Measurements from ENCODE around the gene DEGS2. TPM values are rescaled to one million over a fixed set of nuclear protein-coding genes. Genes with fewer than 3 reads are reported as not detected.
"Not testable (repeated sequence)": the region's sequence is repeated elsewhere in the genome, so short reads cannot be mapped to it uniquely, and the experiment has no call there.

Gene DEGS2
- total RNA-seq = 0.38 TPM
- 2.1 TPM for polyA plus RNA-seq
- long read RNA-seq, donor 1 = 0 reads
- long read RNA-seq, donor 2 = 0 reads
- long read RNA-seq, donor 3 = 0 reads
- long read RNA-seq, donor 4 = 0 reads
- long read RNA-seq, donor 5, full-length matches to known transcripts = 2 of 2 reads
- long read RNA-seq, donor 5, partial matches to known transcripts = 0 of 2 reads
- long read RNA-seq, donor 5, other reads (novel, unspliced or antisense) = 0 of 2 reads
- long read RNA-seq, donor 6 = 0 reads
- long read RNA-seq, donor 7 = 0 reads
- long read RNA-seq, donor 8 = 0 reads
- long read RNA-seq, donor 9, full-length matches to known transcripts = 1 of 1 reads
- long read RNA-seq, donor 9, partial matches to known transcripts = 0 of 1 reads
- long read RNA-seq, donor 9, other reads (novel, unspliced or antisense) = 0 of 1 reads
- long read RNA-seq, donor 10 = 0 reads

DNA sequence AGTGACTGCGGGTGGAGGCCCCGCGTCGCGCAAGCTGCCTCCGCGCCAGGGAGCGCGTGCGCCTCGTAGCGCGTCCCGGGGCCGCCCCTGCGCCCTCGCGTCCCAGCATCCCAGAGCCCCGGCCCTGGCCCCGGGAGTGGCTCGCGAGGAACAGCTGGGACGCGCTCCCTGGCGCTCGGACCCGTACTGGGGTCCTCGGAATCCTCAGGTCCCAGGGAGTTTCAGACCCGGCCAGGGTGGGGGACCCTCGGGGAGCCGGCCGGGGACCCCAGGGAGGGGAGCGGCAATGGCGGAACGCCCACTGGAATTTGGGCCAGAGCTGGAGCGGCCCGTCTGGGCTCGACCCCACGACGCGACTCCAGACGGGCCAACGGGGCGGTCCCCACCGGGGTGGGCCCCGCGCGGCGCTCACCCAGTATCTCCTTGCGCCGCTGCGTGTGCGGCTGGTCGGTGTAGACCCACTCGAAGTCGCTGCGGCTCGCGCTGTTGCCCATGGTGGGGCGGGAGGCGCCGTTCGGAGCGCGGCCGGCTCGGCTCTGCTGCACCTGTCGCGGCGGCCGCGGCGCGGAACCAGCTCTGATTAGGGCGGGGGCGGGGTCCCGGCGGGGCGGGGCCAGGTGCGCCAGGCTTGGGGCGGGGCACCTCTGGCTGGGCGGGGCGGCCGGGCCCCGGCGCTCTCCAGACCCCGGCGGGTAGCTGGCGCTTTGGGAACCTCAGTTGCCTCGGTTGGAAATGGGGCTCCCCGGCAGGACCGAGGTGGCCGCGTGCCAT, at the start of gene DEGS2:
TSS of gene DEGS2 (minus strand) at position 552 of the 771 bp plus-strand sequence. CDS start at position 494, 58 bp downstream.
- Histone ChIP-seq H3K4me3 (ENCODE audit: low read length in 2 of 2) (peak within 1 kb of the TSS in 1 of 2 donors; percentile 55), H3K27me3 (ENCODE audit: control insufficient read depth in 2 of 2, insufficient read depth in 1 of 2, low read length in 1 of 2) (peaks cover 26 to 56% of the 10 kb centered on the region in 2 donors), H3K4me1 (ENCODE audit: control insufficient read depth in 2 of 2, insufficient read depth in 2 of 2, low read length in 2 of 2) (peaks cover 11 to 22% of the 10 kb centered on the region in 2 donors), H3K27ac (ENCODE audit: low read depth in 1 of 2, low read length in 1 of 2) (no peak within 1 kb of the TSS), H3K36me3 (ENCODE audit: control insufficient read depth in 2 of 2, insufficient read depth in 2 of 2, low read length in 1 of 2) (no peaks in the 10 kb centered on the region), H3K9me3 (ENCODE audit: control insufficient read depth in 2 of 2, insufficient read depth in 1 of 2, low read length in 1 of 2) (peaks cover 5 to 20% of the 10 kb centered on the region in 2 donors)
- peak in 7 of 9 donors; percentile 20 to 76 (median 47) for DNase-seq (ENCODE audit: low read depth in 6 of 9, low spot score in 9 of 9)
- 1% methylated on average over 94 of the region's 94 CpGs for WGBS

DNA sequence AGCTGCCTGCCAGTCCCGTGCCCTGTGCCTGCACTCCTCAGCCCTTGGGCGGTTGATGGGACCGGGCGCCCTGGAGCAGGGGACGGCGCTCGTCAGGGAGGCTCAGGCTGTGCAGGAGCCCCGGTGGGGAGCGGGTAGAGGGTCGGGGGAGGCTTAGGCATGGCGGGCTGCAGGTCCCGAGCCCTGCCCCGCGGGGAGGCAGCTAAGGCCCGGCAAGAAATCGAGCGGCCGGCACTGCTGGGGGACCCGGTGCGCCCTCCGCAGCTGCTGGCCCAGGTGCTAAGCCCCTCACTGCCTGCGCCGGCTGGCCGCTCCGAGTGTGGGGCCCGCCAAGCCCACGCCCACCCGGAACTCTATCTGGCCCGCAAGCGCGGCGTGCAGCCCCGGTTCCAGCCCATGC, 48.7 kb upstream of the DEGS2 start:
- not testable (repeated sequence) for H3K27me3 ChIP-seq (ENCODE audit: control insufficient read depth in 2 of 2, insufficient read depth in 1 of 2, low read length in 1 of 2); H3K4me1 ChIP-seq (ENCODE audit: control insufficient read depth in 2 of 2, insufficient read depth in 2 of 2, low read length in 2 of 2); H3K4me3 ChIP-seq (ENCODE audit: low read length in 2 of 2); H3K9me3 ChIP-seq (ENCODE audit: control insufficient read depth in 2 of 2, insufficient read depth in 1 of 2, low read length in 1 of 2); DNase-seq (ENCODE audit: low read depth in 6 of 9, low spot score in 9 of 9); H3K27ac ChIP-seq (ENCODE audit: low read depth in 1 of 2, low read length in 1 of 2); H3K36me3 ChIP-seq (ENCODE audit: control insufficient read depth in 2 of 2, insufficient read depth in 2 of 2, low read length in 1 of 2)
- 97% methylated on average over 33 of the region's 33 CpGs for WGBS

DNA sequence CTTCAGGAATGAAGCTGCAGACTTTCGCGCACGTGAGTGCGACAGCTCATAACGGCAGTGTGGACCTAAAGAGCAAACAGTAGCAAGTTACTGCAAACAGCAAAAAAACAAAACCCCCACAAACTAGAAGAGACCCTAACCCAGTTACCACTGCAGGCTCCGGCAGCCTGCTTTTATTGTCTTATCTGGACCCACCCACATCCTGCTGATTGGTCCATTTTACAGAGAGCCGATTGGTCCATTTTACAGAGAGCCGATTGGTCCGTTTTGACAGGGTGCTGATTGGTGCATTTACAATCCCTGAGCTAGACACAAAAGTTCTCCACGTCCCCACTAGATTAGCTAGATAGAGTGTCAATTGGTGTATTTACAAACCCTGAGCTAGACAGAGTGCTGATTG, 48.1 kb upstream of the DEGS2 start:
- not testable (repeated sequence) for DNase-seq (ENCODE audit: low read depth in 6 of 9, low spot score in 9 of 9)

GRCh38 chr14:100204835-100205167, 45.4 kb upstream of the DEGS2 start:
- H3K4me3 ChIP-seq (ENCODE audit: low read length in 2 of 2); H3K27ac ChIP-seq (ENCODE audit: low read depth in 1 of 2, low read length in 1 of 2); H3K27me3 ChIP-seq (ENCODE audit: control insufficient read depth in 2 of 2, insufficient read depth in 1 of 2, low read length in 1 of 2); H3K9me3 ChIP-seq (ENCODE audit: control insufficient read depth in 2 of 2, insufficient read depth in 1 of 2, low read length in 1 of 2); H3K36me3 ChIP-seq (ENCODE audit: control insufficient read depth in 2 of 2, insufficient read depth in 2 of 2, low read length in 1 of 2); H3K4me1 ChIP-seq (ENCODE audit: control insufficient read depth in 2 of 2, insufficient read depth in 2 of 2, low read length in 2 of 2); DNase-seq (ENCODE audit: low read depth in 6 of 9, low spot score in 9 of 9): not testable (repeated sequence)
- WGBS = 97% methylated on average over 7 of the region's 7 CpGs

More for the DNA sequence above, 48.1 kb upstream of the DEGS2 start:
- not testable (repeated sequence) for H3K27me3 ChIP-seq (ENCODE audit: control insufficient read depth in 2 of 2, insufficient read depth in 1 of 2, low read length in 1 of 2); H3K9me3 ChIP-seq (ENCODE audit: control insufficient read depth in 2 of 2, insufficient read depth in 1 of 2, low read length in 1 of 2); H3K36me3 ChIP-seq (ENCODE audit: control insufficient read depth in 2 of 2, insufficient read depth in 2 of 2, low read length in 1 of 2); H3K4me3 ChIP-seq (ENCODE audit: low read length in 2 of 2); H3K4me1 ChIP-seq (ENCODE audit: control insufficient read depth in 2 of 2, insufficient read depth in 2 of 2, low read length in 2 of 2); H3K27ac ChIP-seq (ENCODE audit: low read depth in 1 of 2, low read length in 1 of 2)
- WGBS = 96% methylated on average over 10 of the region's 10 CpGs

DNA sequence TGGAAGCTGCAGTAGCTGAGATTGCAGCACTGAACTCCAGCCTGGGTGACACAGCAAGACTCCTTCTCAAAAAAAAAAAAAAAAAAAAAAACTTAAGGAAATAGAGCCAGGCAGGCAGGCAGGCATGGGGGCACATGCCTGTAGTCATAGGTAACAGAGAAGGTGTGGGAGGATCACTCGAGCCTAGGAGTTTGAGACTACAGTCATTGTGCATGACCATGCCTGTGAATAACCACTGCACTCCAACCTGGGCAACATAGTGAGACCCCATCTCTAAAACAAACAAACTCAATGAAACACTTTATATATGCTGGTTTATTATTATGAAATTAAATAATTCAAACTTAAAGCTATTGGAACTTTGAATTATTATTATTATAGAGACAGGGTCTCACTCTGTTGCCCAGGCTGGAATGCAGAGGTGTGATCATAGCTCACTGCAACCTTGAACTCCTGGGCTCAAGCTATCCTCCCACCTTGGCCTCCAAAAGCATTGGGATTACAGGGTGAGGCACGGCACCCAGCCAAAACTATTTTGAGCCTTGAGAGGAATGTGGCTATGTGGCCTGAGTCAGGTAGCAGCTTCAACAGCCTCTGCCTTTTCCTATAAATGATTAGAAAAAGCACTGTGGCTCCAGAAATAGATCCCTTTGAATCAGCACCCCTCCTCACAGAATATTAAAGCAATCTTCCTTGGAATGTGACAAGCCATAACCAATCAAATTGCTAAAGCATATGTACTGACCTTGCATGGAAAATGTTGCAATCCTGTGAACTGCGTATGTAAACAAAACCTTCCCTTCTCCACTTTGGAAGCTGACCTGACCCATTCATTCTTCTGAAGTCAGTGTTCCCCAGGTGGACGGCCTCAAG, 44.8 kb upstream of the DEGS2 start:
- Histone ChIP-seq H3K4me3 (ENCODE audit: low read length in 2 of 2) (no peak overlapping the region), H3K27me3 (ENCODE audit: control insufficient read depth in 2 of 2, insufficient read depth in 1 of 2, low read length in 1 of 2) (no peaks in the 10 kb centered on the region), H3K4me1 (ENCODE audit: control insufficient read depth in 2 of 2, insufficient read depth in 2 of 2, low read length in 2 of 2) (no peaks in the 10 kb centered on the region), H3K9me3 (ENCODE audit: control insufficient read depth in 2 of 2, insufficient read depth in 1 of 2, low read length in 1 of 2) (peaks cover 0 to 7% of the 10 kb centered on the region in 2 donors), H3K36me3 (ENCODE audit: control insufficient read depth in 2 of 2, insufficient read depth in 2 of 2, low read length in 1 of 2) (no peaks in the 10 kb centered on the region), H3K27ac (ENCODE audit: low read depth in 1 of 2, low read length in 1 of 2) (no peak overlapping the region)
- DNase-seq (ENCODE audit: low read depth in 6 of 9, low spot score in 9 of 9) = no peak
- WGBS = 94% methylated on average over 4 of the region's 4 CpGs

- no peak overlapping the region for H3K27ac ChIP-seq (ENCODE audit: low read depth in 1 of 2, low read length in 1 of 2)
- H3K36me3 ChIP-seq (ENCODE audit: control insufficient read depth in 2 of 2, insufficient read depth in 2 of 2, low read length in 1 of 2) = no peaks in the 10 kb centered on the region
- WGBS = 95% methylated on average over 4 of the region's 4 CpGs
- no peak overlapping the region for H3K4me3 ChIP-seq (ENCODE audit: low read length in 2 of 2)
- H3K9me3 ChIP-seq (ENCODE audit: control insufficient read depth in 2 of 2, insufficient read depth in 1 of 2, low read length in 1 of 2) = peaks cover 0 to 7% of the 10 kb centered on the region in 2 donors
- H3K27me3 ChIP-seq (ENCODE audit: control insufficient read depth in 2 of 2, insufficient read depth in 1 of 2, low read length in 1 of 2) = no peaks in the 10 kb centered on the region
- DNase-seq (ENCODE audit: low read depth in 6 of 9, low spot score in 9 of 9) = no peak
- no peaks in the 10 kb centered on the region for H3K4me1 ChIP-seq (ENCODE audit: control insufficient read depth in 2 of 2, insufficient read depth in 2 of 2, low read length in 2 of 2)
These were observed 43.7 kb upstream of the DEGS2 start for GRCh38 chr14:100203146-100203545.

DNA sequence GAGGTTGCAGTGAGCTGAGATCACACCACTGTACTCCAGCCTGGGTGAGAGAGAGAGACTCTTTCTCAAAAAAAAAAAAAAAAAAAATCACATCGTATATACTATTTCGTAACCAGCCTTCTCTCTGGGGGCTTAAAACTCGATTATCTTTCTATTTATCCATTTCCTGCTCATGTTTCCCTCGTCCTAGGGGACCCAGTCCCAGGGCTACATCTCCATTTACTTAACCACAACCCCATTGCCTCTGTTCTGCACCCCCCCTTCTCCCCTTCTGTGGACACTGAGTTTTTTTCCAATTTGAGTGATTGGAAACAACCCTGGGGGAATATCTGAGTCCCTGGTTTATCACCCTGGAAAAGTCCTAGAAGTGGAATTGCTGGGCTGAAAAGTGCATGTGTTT, 43.3 kb upstream of the DEGS2 start:
- Histone ChIP-seq H3K27ac (ENCODE audit: low read depth in 1 of 2, low read length in 1 of 2) (no peak overlapping the region), H3K4me1 (ENCODE audit: control insufficient read depth in 2 of 2, insufficient read depth in 2 of 2, low read length in 2 of 2) (no peaks in the 10 kb centered on the region), H3K9me3 (ENCODE audit: control insufficient read depth in 2 of 2, insufficient read depth in 1 of 2, low read length in 1 of 2) (peaks cover 0 to 4% of the 10 kb centered on the region in 2 donors), H3K27me3 (ENCODE audit: control insufficient read depth in 2 of 2, insufficient read depth in 1 of 2, low read length in 1 of 2) (no peaks in the 10 kb centered on the region), H3K4me3 (ENCODE audit: low read length in 2 of 2) (no peak overlapping the region), H3K36me3 (ENCODE audit: control insufficient read depth in 2 of 2, insufficient read depth in 2 of 2, low read length in 1 of 2) (no peaks in the 10 kb centered on the region)
- 65% methylated on average over 4 of the region's 4 CpGs for WGBS
- no peak for DNase-seq (ENCODE audit: low read depth in 6 of 9, low spot score in 9 of 9)

DNA sequence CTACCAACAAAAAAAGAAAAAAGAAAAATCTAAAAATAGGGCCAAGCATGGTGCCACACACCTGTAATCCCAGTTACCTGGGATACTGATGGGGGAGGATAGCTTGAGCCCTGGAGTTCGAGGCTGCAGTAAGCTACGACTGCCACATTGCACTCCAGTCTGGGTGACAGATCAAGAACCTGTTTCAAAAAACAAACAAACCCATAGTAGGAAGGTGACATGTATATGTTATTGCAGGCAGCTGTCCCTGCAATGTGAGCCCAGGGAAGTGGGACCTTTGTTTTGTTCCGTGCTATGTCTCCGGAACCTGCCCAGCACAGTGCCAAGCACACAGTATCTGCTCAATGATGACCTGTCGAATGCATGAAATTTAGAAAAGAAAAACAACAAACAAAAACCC, 42.3 kb upstream of the DEGS2 start:
- Histone ChIP-seq H3K4me3 (ENCODE audit: low read length in 2 of 2) (no peak overlapping the region), H3K9me3 (ENCODE audit: control insufficient read depth in 2 of 2, insufficient read depth in 1 of 2, low read length in 1 of 2) (no peaks in the 10 kb centered on the region), H3K4me1 (ENCODE audit: control insufficient read depth in 2 of 2, insufficient read depth in 2 of 2, low read length in 2 of 2) (no peaks in the 10 kb centered on the region), H3K27ac (ENCODE audit: low read depth in 1 of 2, low read length in 1 of 2) (no peak overlapping the region), H3K27me3 (ENCODE audit: control insufficient read depth in 2 of 2, insufficient read depth in 1 of 2, low read length in 1 of 2) (no peaks in the 10 kb centered on the region), H3K36me3 (ENCODE audit: control insufficient read depth in 2 of 2, insufficient read depth in 2 of 2, low read length in 1 of 2) (no peaks in the 10 kb centered on the region)
- 98% methylated on average over 5 of the region's 5 CpGs for WGBS
- no peak for DNase-seq (ENCODE audit: low read depth in 6 of 9, low spot score in 9 of 9)
